ENCODE data around the gene GALNT5.
"Not testable (repeated sequence)": the region's sequence is repeated elsewhere in the genome, so short reads cannot be mapped to it uniquely, and the experiment has no call there.

GALNT5 gene

GRCh38 chr2:157334797-157335196 is 77.3 kb downstream of the GALNT5 start:
- ChIA-PET CTCF (interaction anchor here (4.2 kb wide), 1 partner anchor 32 kb away, joined by 24 read pairs; no protein-coding TSS in a partner anchor), POLR2A (ENCODE audit: low non-redundant PET) (no interaction called here)
- TF ChIP-seq CTCF (conservative IDR thresholded peaks at IDR 0.05; ENCODE audit: low read depth), result no peak
- no peak for DNase-seq (ENCODE audit: low spot score)
- H3K27ac ChIP-seq, result no peak overlapping the region

- no peak for DNase-seq (ENCODE audit: low spot score)
- POLR2A ChIA-PET (ENCODE audit: low non-redundant PET), result no interaction called here
- CTCF ChIA-PET, result interaction anchor here (0.5 to 4.2 kb wide), 19 partner anchors 9 to 1991 kb away, joined by 3 to 24 read pairs (median 5); partner anchors contain the start of gene ERMN
- peak; percentile 68 for TF ChIP-seq CTCF (conservative IDR thresholded peaks at IDR 0.05; ENCODE audit: low read depth)
- H3K27ac ChIP-seq, result no peak overlapping the region
These were observed 78.9 kb downstream of the GALNT5 start for GRCh38 chr2:157336137-157337010.

GRCh38 chr2:157337978-157338377 is 80.5 kb downstream of the GALNT5 start:
- DNase-seq (ENCODE audit: low spot score), result no peak
- CTCF ChIA-PET, result no interaction called here
- POLR2A ChIA-PET (ENCODE audit: low non-redundant PET), result no interaction called here
- H3K27ac ChIP-seq, result no peak overlapping the region
- no peak for TF ChIP-seq CTCF (conservative IDR thresholded peaks at IDR 0.05; ENCODE audit: low read depth)

- no peak for TF ChIP-seq CTCF (conservative IDR thresholded peaks at IDR 0.05; ENCODE audit: low read depth)
- ChIA-PET CTCF (no interaction called here), POLR2A (ENCODE audit: low non-redundant PET) (no interaction called here)
- DNase-seq (ENCODE audit: low spot score), result no peak
- no peak overlapping the region for H3K27ac ChIP-seq
These were observed 82.6 kb downstream of the GALNT5 start for GRCh38 chr2:157339965-157340655.

GRCh38 chr2:157341381-157341780 is 83.9 kb downstream of the GALNT5 start:
- H3K27ac ChIP-seq; DNase-seq (ENCODE audit: low spot score); POLR2A ChIA-PET (ENCODE audit: low non-redundant PET); CTCF ChIA-PET: not testable (repeated sequence)

- no peak for DNase-seq (ENCODE audit: low spot score)
- H3K27ac ChIP-seq, result no peak overlapping the region
- ChIA-PET CTCF (interaction anchor here (0.6 to 1.5 kb wide), 3 partner anchors 10 to 67 kb away, joined by 3 to 5 read pairs (median 4); no protein-coding TSS in a partner anchor), POLR2A (ENCODE audit: low non-redundant PET) (no interaction called here)
- TF ChIP-seq CTCF (conservative IDR thresholded peaks at IDR 0.05; ENCODE audit: low read depth), result no peak
These were observed 88.3 kb downstream of the GALNT5 start for GRCh38 chr2:157345647-157346389.

All from RWPE1 (cell line).